Gastrocnemius medialis (tissue), 4 donors: ENCODE results near the gene NTM.

ENCODE experiments used
- CTCF ChIP-seq, 5 experiments: fragments of 450-650 bp in 3 of 5; fragments of 200-600 bp in 2 of 5; sonication (generic) in 2 of 5; IDR thresholded peaks in 4 of 5; conservative IDR thresholded peaks in 1 of 5; 1 replicate in 4 of 5; 2 replicates in 1 of 5; pipeline ENCODE4 v1.5.1; 2016 to 2019; ENCODE audit warnings: antibody characterized with exemption in 5 of 5, mild to moderate bottlenecking in 3 of 5, moderate library complexity in 3 of 5
- POLR2A ChIP-seq, 2 donors: fragments of 450-650 bp; IDR thresholded peaks; one replicate each; pipeline ENCODE4 v1.6.1; 2017; ENCODE audit warnings: antibody characterized with exemption in 2 of 2, mild to moderate bottlenecking in 2 of 2, moderate library complexity in 2 of 2

- TF ChIP-seq CTCF (IDR thresholded peaks at IDR 0.05 in 4 of 5, conservative IDR thresholded peaks at IDR 0.05 in 1 of 5) (no peak), POLR2A (IDR thresholded peaks at IDR 0.05) (no peak)
Measured at GRCh38 chr11:131393691-131394090, 23.3 kb downstream of the NTM start.
